ENCODE data around the gene CSNK1G1.

CSNK1G1 gene

GRCh38 chr15:64146885-64147681, 208.9 kb downstream of the CSNK1G1 start:
- no peak for TF ChIP-seq JUND (IDR thresholded peaks at IDR 0.05; ENCODE audit: low read depth)
- in situ Hi-C loops (cut with HindIII; ENCODE audit: low pct_unique_long_range_greater_than_20kb, low sequenced_read_pairs), result no loop called here

GRCh38 chr15:64146520-64146884, 209.5 kb downstream of the CSNK1G1 start:
- no peak for TF ChIP-seq JUND (IDR thresholded peaks at IDR 0.05; ENCODE audit: low read depth)
- in situ Hi-C loops (cut with HindIII; ENCODE audit: low pct_unique_long_range_greater_than_20kb, low sequenced_read_pairs), result no loop called here
- no peak for DNase-seq (ENCODE audit: low read depth in 1 of 2, low spot score in 1 of 2)

More at GRCh38 chr15:64146885-64147681, 208.9 kb downstream of the CSNK1G1 start:
- DNase-seq (ENCODE audit: low read depth in 1 of 2, low spot score in 1 of 2), result no peak

GRCh38 chr15:64146041-64146440, 209.9 kb downstream of the CSNK1G1 start:
- in situ Hi-C loops (cut with HindIII; ENCODE audit: low pct_unique_long_range_greater_than_20kb, low sequenced_read_pairs), result no loop called here

GRCh38 chr15:64144565-64145281, 211.2 kb downstream of the CSNK1G1 start:
- TF ChIP-seq JUND (IDR thresholded peaks at IDR 0.05; ENCODE audit: low read depth), result no peak
- DNase-seq (ENCODE audit: low read depth in 1 of 2, low spot score in 1 of 2), result no peak
- in situ Hi-C loops (cut with HindIII; ENCODE audit: low pct_unique_long_range_greater_than_20kb, low sequenced_read_pairs), result no loop called here

More at GRCh38 chr15:64146041-64146440, 209.9 kb downstream of the CSNK1G1 start:
- no peak for TF ChIP-seq JUND (IDR thresholded peaks at IDR 0.05; ENCODE audit: low read depth)
- no peak for DNase-seq (ENCODE audit: low read depth in 1 of 2, low spot score in 1 of 2)

- TF ChIP-seq JUND (IDR thresholded peaks at IDR 0.05; ENCODE audit: low read depth), result no peak
- no peak for DNase-seq (ENCODE audit: low read depth in 1 of 2, low spot score in 1 of 2)
- in situ Hi-C loops (cut with HindIII; ENCODE audit: low pct_unique_long_range_greater_than_20kb, low sequenced_read_pairs), result no loop called here
These were observed 211.8 kb downstream of the CSNK1G1 start for GRCh38 chr15:64144192-64144564.

- DNase-seq (ENCODE audit: low read depth in 1 of 2, low spot score in 1 of 2), result no peak
- TF ChIP-seq JUND (IDR thresholded peaks at IDR 0.05; ENCODE audit: low read depth), result no peak
- in situ Hi-C loops (cut with HindIII; ENCODE audit: low pct_unique_long_range_greater_than_20kb, low sequenced_read_pairs), result no loop called here
These were observed 212.7 kb downstream of the CSNK1G1 start for GRCh38 chr15:64143276-64143675.

GRCh38 chr15:64141798-64142512, 214.0 kb downstream of the CSNK1G1 start:
- DNase-seq (ENCODE audit: low read depth in 1 of 2, low spot score in 1 of 2), result no peak
- in situ Hi-C loops (cut with HindIII; ENCODE audit: low pct_unique_long_range_greater_than_20kb, low sequenced_read_pairs), result no loop called here
- no peak for TF ChIP-seq JUND (IDR thresholded peaks at IDR 0.05; ENCODE audit: low read depth)

GRCh38 chr15:64138331-64138941, 217.5 kb downstream of the CSNK1G1 start:
- in situ Hi-C loops (cut with HindIII; ENCODE audit: low pct_unique_long_range_greater_than_20kb, low sequenced_read_pairs), result no loop called here
- no peak for DNase-seq (ENCODE audit: low read depth in 1 of 2, low spot score in 1 of 2)
- TF ChIP-seq JUND (IDR thresholded peaks at IDR 0.05; ENCODE audit: low read depth), result no peak

GRCh38 chr15:64137226-64137833, 218.6 kb downstream of the CSNK1G1 start:
- in situ Hi-C loops (cut with HindIII; ENCODE audit: low pct_unique_long_range_greater_than_20kb, low sequenced_read_pairs), result no loop called here
- DNase-seq (ENCODE audit: low read depth in 1 of 2, low spot score in 1 of 2), result no peak
- TF ChIP-seq JUND (IDR thresholded peaks at IDR 0.05; ENCODE audit: low read depth), result no peak

GRCh38 chr15:64136347-64136746, 219.6 kb downstream of the CSNK1G1 start:
- no peak for TF ChIP-seq JUND (IDR thresholded peaks at IDR 0.05; ENCODE audit: low read depth)
- DNase-seq (ENCODE audit: low read depth in 1 of 2, low spot score in 1 of 2), result no peak
- in situ Hi-C loops (cut with HindIII; ENCODE audit: low pct_unique_long_range_greater_than_20kb, low sequenced_read_pairs), result no loop called here

GRCh38 chr15:64134345-64134829, 221.6 kb downstream of the CSNK1G1 start:
- in situ Hi-C loops (cut with HindIII; ENCODE audit: low pct_unique_long_range_greater_than_20kb, low sequenced_read_pairs), result no loop called here
- TF ChIP-seq JUND (IDR thresholded peaks at IDR 0.05; ENCODE audit: low read depth), result no peak
- peak in 1 of 2 experiments; percentile 34 for DNase-seq (ENCODE audit: low read depth in 1 of 2, low spot score in 1 of 2)

Measured in T47D (cell line).